ENCODE results near the gene MFF.

DNA sequence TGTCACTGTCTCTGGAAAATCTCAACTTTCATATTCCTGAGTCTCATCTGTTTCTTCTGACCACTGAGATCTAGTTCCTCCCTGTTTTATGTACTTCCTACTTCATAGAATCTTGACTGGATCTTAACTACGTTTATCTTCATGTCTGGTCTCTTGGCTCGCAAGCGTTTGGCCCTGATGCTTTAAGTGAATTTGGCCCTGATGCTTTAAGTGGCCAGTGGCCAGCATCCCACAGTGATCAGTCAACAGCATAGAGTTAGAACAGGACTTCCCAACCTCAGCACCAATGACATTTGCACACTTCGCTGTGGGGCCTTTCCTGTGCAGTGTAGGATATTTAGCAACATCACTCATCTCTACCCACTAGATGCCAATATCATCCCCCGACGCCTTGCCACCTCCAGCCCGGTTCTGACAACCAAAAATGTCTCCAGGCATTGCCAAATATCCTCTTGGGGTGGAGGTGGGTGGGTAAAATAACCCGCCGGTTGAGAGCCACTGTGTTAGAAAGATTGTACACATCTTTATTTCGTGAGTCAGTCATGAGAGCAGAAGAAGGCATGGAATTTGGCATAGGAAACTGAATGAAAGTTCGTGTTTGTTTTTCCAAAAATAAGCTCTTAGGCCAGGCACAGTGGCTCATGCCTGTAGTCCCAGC is 41.8 kb downstream of the MFF start:
- TF ChIP-seq, protein P1, sequence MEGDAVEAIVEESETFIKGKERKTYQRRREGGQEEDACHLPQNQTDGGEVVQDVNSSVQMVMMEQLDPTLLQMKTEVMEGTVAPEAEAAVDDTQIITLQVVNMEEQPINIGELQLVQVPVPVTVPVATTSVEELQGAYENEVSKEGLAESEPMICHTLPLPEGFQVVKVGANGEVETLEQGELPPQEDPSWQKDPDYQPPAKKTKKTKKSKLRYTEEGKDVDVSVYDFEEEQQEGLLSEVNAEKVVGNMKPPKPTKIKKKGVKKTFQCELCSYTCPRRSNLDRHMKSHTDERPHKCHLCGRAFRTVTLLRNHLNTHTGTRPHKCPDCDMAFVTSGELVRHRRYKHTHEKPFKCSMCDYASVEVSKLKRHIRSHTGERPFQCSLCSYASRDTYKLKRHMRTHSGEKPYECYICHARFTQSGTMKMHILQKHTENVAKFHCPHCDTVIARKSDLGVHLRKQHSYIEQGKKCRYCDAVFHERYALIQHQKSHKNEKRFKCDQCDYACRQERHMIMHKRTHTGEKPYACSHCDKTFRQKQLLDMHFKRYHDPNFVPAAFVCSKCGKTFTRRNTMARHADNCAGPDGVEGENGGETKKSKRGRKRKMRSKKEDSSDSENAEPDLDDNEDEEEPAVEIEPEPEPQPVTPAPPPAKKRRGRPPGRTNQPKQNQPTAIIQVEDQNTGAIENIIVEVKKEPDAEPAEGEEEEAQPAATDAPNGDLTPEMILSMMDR (IDR thresholded peaks at IDR 0.05; ENCODE audit: extremely low read depth in 1 of 2, insufficient read depth in 1 of 2, low read depth in 1 of 2, low read length in 2 of 2): no peak
- TF ChIP-seq JUN (IDR thresholded peaks at IDR 0.05; ENCODE audit: borderline replicate concordance, insufficient read depth, insufficient read length, low read depth): no peak
- no peak for TF ChIP-seq EZH2 (IDR thresholded peaks at IDR 0.05; ENCODE audit: borderline replicate concordance, low read depth, low read length, severe bottlenecking)
- no peak for TF ChIP-seq POLR2AphosphoS5 (IDR thresholded peaks at IDR 0.05; ENCODE audit: insufficient read depth, low read depth, low read length)

All from endothelial cell of umbilical vein (primary cell).